DMS153 treated with DMSO at 0.1 percent for 48 hours (cell line): ENCODE measurements around the gene SP140L.
"Not testable (repeated sequence)": the region's sequence is repeated elsewhere in the genome, so short reads cannot be mapped to it uniquely, and the experiment has no call there.

Experiments used
- DNase-seq: peaks from one replicate; lab custom pipeline; 2025; ENCODE audit not compliant: unreplicated experiment; lab: John Stamatoyannopoulos, UW

SP140L gene

GRCh38 chr2:230326453-230327417 lies at the start of gene SP140L:
Gene SP140L, plus strand, starts transcription at chr2:230327193. Its CDS starts 77 bp downstream, at chr2:230327270.
- DNase-seq, result peak; percentile 57

GRCh38 chr2:230282936-230283335 lies 44.1 kb upstream of the SP140L start:
- DNase-seq, result no peak

DNA sequence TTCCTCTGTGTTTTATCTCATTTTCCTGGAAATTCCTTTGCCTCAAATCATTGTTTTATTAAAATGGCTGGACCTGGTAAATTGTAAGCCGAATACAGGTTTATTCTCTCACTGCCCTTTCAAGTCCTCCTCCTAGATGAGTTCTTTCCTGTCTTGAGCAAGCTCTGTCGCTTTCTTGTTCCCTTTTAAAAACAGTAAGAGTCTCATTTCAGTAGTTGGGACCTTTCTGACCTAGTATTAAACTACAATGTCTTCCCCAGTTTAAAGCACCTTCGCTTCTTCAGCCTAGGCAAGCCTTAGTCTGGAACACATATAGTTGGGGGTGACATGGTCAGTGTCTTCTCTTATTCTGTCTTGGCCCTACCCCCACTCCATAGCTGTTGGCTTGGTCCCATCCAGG lies 40.9 kb upstream of the SP140L start:
- DNase-seq, result no peak

DNA sequence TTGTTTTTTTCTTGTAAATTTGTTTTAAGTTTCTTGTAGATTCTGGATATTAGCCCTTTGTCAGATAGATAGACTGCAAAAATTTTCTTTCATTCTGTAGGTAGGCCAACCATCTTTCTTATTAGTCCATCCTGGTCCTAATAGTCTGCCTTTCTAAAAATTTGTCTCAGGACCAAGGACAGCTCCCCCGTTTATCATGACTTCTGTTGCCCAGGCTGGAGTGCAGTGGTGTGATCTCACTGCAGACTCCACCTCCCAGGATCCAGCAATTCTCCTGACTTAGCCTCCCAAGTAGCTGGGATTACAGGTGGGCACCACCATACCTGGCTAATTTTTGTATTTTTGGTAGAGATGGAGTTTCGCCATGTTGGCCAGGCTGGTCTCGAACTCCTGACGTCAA lies 37.7 kb upstream of the SP140L start:
- DNase-seq, result not testable (repeated sequence)

- DNase-seq, result no peak
These were observed 31.8 kb upstream of the SP140L start for GRCh38 chr2:230295192-230295591.

DNA sequence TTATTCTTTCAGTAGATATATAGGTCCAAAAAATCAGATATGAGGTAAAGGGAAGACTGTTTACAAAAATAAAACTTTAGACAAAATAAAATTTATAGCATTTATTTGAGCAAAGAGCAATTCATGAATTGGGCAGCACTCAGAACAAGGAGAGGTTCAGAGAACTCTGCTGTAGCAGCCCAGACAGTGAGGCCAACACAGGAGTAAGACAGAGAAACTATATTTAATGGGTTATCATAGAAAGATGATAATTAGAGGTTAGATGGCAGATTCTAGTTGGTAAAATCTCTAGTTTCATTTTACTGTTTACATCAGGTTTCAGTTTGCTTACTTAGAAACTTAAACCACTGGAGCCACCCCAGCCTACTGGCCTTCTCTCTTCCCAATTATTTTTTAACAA lies 30.1 kb upstream of the SP140L start:
- no peak for DNase-seq

DNA sequence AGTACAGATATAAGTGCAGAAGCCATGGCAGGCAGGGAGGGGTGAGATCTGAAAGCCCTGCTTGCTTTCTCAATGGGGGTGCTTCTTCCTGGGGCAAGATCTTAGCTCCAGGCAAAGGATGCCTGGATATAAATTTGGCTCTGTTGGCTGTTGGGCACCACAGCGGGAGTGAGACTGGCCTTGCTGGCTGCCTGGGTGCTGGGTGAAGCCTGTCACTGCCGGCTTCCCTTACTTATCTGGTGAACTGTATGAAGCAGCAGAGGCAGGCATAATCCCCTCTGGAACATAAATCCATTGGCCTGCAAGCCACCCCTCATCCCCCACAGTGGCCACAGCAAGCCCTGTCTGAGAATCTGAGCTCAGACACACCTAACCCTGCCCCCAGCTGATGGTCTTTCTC lies 27.4 kb upstream of the SP140L start:
- DNase-seq, result no peak

DNA sequence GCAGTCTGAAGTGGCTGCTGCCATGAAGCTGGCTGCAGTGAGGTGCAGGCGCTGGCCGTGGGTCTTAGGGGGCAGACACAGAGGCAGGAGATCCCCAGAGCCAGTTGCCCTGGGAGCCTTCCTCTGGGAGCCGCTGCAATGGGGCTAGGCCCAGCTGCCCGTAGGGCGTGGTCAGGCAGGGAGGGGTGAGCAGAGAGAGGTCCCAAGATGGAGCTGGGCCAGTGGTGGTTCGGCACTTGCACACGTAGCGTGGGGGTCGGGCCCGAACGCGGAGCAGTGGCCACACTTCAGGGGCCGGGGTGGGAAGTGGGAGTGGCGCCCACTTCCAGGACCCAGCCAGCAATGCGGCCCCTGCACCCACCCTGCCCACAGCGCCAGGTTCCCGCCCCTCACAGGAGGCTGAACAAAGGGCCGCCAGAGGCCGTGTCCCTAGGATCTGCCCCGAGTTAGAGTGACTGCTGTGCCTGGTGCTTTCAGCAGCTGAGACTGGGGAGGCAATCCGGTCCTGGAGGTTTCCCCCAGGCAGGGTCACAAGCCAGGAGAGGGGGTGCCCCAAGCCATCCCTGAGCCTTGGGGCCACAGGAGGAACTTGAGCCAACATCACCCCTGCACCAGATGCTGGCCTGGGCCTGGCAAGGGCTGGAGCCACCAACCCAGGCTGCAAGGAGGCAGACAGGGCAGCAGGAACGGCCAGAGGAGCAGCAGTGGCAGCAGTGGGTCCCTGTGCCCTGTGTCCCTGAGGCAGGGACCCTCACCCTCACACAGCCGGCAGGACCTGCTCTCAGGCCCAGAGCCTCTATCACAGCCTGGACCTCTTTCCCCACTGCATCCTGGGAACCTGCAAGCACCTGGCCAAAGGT lies 21.3 kb upstream of the SP140L start:
- no peak for DNase-seq

DNA sequence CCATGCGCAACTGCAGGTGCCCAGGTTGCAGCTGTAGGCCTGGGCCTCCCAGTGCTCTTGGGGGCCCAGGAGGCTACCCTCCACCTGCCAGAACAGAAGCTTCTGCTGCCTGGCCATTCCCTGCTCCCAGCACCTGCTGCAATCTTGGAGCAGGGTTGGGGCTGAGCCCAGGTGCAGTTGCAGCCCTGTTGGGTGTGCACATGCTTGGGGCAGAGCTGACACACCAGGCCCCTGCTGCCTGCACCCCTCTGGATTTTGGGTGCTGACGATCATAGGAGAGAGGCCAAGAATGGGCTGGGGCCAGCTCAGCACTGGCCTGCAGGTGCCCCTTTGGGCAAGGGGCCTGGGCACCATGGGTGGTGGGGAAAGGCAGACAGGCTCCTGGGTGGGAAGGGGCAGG lies 20.5 kb upstream of the SP140L start:
- DNase-seq, result no peak

- no peak for DNase-seq
These were observed 19.5 kb upstream of the SP140L start for GRCh38 chr2:230307485-230307884.

DNA sequence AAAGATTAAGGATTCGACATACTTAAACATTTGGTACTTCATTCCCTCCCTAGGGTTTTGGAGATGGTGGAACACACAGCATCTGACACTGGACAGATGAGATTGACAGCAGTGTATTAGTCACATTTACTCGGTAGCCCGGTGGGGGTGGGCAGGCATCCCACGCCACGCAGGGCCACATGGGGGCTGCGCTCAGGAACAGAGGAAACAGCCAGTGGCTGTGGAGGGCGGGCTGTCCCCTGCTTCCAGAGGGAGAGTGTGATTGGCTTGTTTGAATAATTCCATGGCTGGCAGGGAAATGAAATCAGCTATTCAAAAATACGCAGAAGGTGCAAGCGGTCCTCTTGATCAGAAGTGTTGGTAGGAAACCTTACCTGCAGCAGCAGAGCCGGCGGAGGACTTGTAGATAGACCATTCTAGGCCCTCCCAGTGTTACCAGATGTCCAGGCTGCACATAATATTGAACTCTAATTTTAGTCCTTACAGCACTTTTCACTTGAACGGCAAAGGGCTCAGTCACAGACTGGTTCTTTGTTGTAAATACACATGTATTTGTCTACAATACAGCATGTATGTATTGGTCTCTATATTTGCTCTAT lies 18.5 kb upstream of the SP140L start:
- no peak for DNase-seq

DNA sequence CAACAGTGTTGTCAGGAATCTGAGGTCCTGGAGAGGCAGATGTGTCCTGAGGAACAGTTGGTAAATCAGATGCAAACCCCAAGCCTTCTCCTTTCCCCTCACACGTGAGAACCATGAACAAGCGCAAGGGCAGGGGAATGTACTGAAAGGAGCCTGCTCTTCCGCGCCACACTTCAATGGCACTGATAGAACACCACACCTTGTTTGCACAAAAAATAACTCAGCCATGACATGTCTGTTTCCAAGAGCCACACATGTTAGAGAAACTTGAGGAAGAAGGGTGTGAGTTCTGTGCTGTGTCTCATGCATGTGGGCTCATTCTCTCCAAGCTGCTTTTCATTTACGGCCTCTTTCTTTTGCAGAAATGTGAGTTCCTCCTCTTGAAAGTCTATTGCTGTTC lies 16.2 kb upstream of the SP140L start:
- DNase-seq, result not testable (repeated sequence)

DNA sequence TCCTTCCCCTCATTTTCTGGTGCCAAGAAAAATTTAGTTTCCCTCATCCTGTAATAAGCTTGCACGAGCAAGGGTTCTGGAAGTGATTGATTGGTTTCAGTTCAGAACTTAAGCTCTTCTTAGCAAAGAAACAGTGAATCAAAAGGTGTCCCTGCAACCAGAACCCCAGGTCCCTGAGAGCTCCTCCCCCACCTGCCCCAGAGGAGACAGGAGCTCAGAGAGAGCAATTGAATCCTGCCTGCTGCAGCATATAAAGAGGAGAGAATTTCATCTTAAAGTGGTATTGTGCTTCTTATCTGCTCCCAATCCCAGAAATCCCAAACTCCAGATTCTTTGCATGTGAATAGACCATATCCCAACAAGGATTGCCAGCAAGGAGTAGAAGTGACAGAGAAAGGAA lies 15.4 kb upstream of the SP140L start:
- not testable (repeated sequence) for DNase-seq

DNA sequence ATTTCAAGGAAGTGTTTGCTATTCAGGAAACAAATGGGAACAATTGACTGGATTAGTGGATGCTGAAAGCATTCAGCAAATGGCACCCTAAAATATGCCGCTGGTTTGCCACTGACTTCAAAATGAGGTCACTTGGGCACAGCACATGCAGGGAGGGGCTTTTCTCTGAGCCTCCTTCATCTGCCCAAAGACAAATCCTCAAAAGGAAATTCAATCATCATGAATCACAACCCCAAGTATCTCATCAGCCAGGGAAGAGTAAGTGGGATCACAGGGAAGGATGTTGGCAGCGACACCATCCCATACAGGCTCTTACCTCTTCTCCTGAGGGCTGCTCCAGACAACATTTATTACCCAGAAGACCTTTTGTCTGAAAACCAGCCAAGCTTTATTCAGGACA lies 14.4 kb upstream of the SP140L start:
- no peak for DNase-seq

GRCh38 chr2:230317366-230317765 lies 9.6 kb upstream of the SP140L start:
- DNase-seq, result no peak

DNA sequence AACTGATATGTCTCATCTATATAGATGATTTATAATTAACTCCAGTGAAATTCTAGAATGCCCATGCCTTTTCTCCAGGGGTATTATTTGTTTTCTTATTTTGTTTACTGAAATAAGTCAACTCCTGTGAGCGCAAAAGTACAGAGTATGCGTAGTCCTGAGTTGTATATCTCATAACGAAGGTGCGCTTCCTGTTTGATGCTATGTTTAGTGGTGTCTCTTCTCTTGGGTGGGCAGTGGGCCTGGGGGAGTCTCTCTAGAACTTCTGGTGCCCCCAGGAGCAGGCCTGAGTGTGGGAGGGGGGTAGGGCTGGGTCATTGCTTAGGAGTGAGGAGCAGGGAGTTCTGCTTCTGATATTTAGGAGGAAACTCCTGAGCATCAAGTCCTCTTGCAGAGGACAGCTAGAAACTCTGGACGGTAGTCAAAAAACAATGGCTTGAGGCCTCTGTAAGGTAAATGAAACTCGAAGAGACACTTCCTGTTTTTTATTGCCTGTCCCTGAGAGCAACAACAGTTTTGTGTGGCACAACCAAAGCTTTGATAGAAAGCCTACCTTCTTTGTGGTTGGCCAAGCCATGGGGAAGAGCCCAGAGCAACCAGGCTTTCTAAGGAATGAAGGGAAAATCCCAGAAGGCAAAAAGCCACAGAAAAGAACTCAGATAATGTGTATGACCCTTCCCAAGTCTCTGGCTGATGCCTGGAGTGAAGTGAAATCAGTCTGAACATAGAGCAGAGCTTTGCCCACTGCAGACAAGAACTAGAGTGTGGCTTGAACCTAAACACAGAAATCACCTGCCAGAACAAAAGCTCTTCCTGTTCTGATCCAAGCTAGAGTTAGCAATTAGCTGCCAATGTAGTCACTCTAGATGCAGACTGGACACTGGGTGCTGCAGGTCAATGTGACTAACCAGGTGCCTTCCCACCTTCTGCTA lies 8.5 kb upstream of the SP140L start:
- DNase-seq, result no peak

- no peak for DNase-seq
These were observed 7.7 kb upstream of the SP140L start for GRCh38 chr2:230319211-230319862.

DNA sequence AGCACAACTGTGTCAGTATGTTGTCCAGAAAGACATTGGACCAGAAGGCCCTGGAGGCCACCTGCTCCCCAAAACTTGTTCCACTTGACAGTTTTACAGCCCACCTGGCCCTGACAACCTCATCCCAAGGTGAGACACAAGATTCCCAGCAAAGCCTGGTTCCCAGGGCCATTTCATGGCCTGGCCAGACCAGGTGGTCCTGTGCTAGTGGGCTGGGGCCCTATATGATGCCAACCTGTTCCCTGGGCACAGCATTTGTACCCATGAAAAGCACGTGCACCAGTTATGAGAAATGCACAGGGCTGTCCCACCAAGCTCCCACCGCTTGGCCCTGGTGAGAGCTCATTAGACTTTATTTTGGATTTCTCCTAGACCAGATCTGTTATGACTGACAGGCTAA lies 6.0 kb upstream of the SP140L start:
- DNase-seq, result no peak

DNA sequence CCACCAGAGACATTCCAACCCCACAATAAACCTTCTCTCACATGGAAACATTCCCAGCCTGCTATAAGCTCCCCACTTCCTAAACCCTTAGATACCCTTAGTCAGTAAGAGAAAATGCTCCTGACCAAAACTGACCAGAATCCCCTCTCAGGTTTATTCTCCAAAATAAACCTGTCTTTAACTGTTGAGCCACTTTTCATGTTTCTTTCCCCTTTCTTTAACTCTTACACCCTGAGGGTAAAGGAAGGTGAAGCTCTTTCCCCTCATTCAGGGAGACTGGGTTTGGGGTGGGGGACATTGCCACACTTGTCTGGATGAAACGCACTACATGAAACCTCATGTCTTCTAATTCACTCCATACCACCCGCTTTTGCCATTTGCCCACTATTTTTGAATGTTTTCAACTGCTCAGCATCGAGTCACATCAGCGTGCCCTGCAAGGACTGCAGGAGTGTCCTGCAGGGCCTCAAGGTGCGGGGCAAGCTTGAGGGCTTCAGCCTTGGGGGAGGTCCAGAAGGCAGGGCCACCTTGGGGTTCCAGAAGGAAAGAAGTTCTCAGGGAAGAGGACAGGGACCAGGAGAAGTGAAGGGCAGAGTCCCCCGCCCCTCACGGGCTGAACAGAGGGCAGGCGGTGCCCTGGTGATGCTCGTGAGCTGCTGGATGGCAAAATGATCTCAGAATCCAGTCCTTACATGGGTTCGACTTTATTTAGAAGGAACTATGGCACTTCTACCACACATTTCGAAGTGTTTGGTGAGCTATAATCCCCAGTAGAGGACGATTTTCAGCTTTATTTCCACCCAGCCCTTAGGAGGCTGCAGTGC lies 4.2 kb upstream of the SP140L start:
- no peak for DNase-seq
